H9 (cell line): Measurements from ENCODE around the gene AK5. TPM values are rescaled to one million over a fixed set of nuclear protein-coding genes. Genes with fewer than 3 reads are reported as not detected.

Experiments
- DNase-seq: peaks from one replicate; pipeline ENCODE4 v3.0.0-alpha.2; 2017
- H2AFZ ChIP-seq: one replicate; pipeline ENCODE4 v1.6.1; 2013; ENCODE audit warnings: mild to moderate bottlenecking, low read length, control low read depth, moderate library complexity
- H2AK5ac ChIP-seq: 2 replicates; pipeline ENCODE4 v1.6.1; 2013; ENCODE audit warnings: low read length, control low read depth, mixed read lengths; ENCODE audit not compliant: insufficient read length
- H2BK120ac ChIP-seq: one replicate; pipeline ENCODE4 v1.6.1; 2013; ENCODE audit warnings: low read depth, mild to moderate bottlenecking, low read length, control low read depth, inconsistent platforms; ENCODE audit not compliant: poor library complexity, severe bottlenecking
- H2BK12ac ChIP-seq: 2 replicates; pipeline ENCODE4 v1.6.1; 2013; ENCODE audit warnings: low read length, control low read depth, mixed read lengths, low read depth; ENCODE audit not compliant: insufficient read length
- H2BK15ac ChIP-seq: 2 replicates; pipeline ENCODE4 v1.6.1; 2013; ENCODE audit warnings: low read depth, low read length, control low read depth
- H2BK20ac ChIP-seq: one replicate; pipeline ENCODE4 v1.6.1; 2013; ENCODE audit warnings: low read depth, mild to moderate bottlenecking, low read length, control low read depth, inconsistent platforms; ENCODE audit not compliant: poor library complexity, severe bottlenecking
- H2BK5ac ChIP-seq: 2 replicates; pipeline ENCODE4 v1.6.1; 2013; ENCODE audit warnings: low read length, control low read depth, mixed read lengths; ENCODE audit not compliant: insufficient read length
- H3K14ac ChIP-seq: 2 replicates; pipeline ENCODE4 v1.6.1; 2013; ENCODE audit warnings: low read length, control low read depth; ENCODE audit not compliant: insufficient read depth
- H3K18ac ChIP-seq: 2 replicates; pipeline ENCODE4 v1.6.1; 2013; ENCODE audit warnings: low read depth, mild to moderate bottlenecking, mixed read lengths, low read length, control low read depth; ENCODE audit not compliant: insufficient read length
- H3K23ac ChIP-seq: 2 replicates; pipeline ENCODE4 v1.6.1; 2013; ENCODE audit warnings: low read length, control low read depth, mixed read lengths, low read depth; ENCODE audit not compliant: insufficient read length
- H3K23me2 ChIP-seq: 2 replicates; pipeline ENCODE4 v1.6.1; 2013; ENCODE audit warnings: low read depth, mild to moderate bottlenecking, mixed read lengths, low read length, control low read depth; ENCODE audit not compliant: insufficient read length, poor library complexity, severe bottlenecking
- H3K27ac ChIP-seq: 2 replicates; pipeline ENCODE4 v1.5.1; 2013; ENCODE audit warnings: low read length, control low read depth, mixed read lengths, low read depth; ENCODE audit not compliant: insufficient read length
- H3K27me3 ChIP-seq: 2 replicates; pipeline ENCODE4 v1.6.1; 2013; ENCODE audit warnings: low read length, control low read depth, inconsistent platforms; ENCODE audit not compliant: insufficient read depth
- H3K4ac ChIP-seq: 2 replicates; pipeline ENCODE4 v1.6.1; 2013; ENCODE audit warnings: low read depth, mild to moderate bottlenecking, control low read depth, inconsistent platforms, low read length, moderate library complexity
- H3K4me1 ChIP-seq: 2 replicates; pipeline ENCODE4 v1.6.1; 2013; ENCODE audit warnings: low read length, control low read depth, inconsistent platforms; ENCODE audit not compliant: insufficient read depth
- H3K4me2 ChIP-seq: 2 replicates; pipeline ENCODE4 v1.6.1; 2013; ENCODE audit warnings: low read length, control low read depth, mixed read lengths; ENCODE audit not compliant: insufficient read length, insufficient read depth
- H3K56ac ChIP-seq: 2 replicates; pipeline ENCODE4 v1.6.1; 2013; ENCODE audit warnings: low read depth, mild to moderate bottlenecking, mixed read lengths, low read length, control low read depth; ENCODE audit not compliant: insufficient read length
- H3K79me1 ChIP-seq: 2 replicates; pipeline ENCODE4 v1.6.1; 2013; ENCODE audit warnings: low read depth, mild to moderate bottlenecking, moderate library complexity, low read length, control low read depth, inconsistent platforms; ENCODE audit not compliant: insufficient read depth, poor library complexity, severe bottlenecking
- H3K79me2 ChIP-seq: 2 replicates; pipeline ENCODE4 v1.6.1; 2013; ENCODE audit warnings: low read length, control low read depth, inconsistent platforms; ENCODE audit not compliant: insufficient read depth
- H3K9ac ChIP-seq: 2 replicates; pipeline ENCODE4 v1.6.1; 2013; ENCODE audit warnings: low read length, control low read depth, mixed read lengths; ENCODE audit not compliant: insufficient read length; ENCODE audit errors: extremely low read depth
- H3K9me3 ChIP-seq: one replicate; pipeline ENCODE4 v1.6.1; 2013; ENCODE audit warnings: low read depth, low read length, inconsistent platforms; ENCODE audit not compliant: control insufficient read depth
- H3T11ph ChIP-seq: one replicate; pipeline ENCODE4 v1.6.1; 2013; ENCODE audit warnings: mild to moderate bottlenecking, low read length, control low read depth, inconsistent platforms
- H4K20me1 ChIP-seq: one replicate; pipeline ENCODE4 v1.6.1; 2013; ENCODE audit not compliant: control insufficient read depth, insufficient read length, insufficient read depth
- H4K5ac ChIP-seq: 2 replicates; pipeline ENCODE4 v1.6.1; 2013; ENCODE audit warnings: low read depth, mild to moderate bottlenecking, mixed read lengths, low read length, control low read depth; ENCODE audit not compliant: insufficient read length
- H4K8ac ChIP-seq: replicated peaks from 2 replicates; pipeline ENCODE4 v1.6.1; 2013; ENCODE audit warnings: low read length, control low read depth, mixed read lengths, low read depth; ENCODE audit not compliant: insufficient read length
- H4K91ac ChIP-seq: 2 replicates; pipeline ENCODE4 v1.6.1; 2013; ENCODE audit warnings: low read depth, mild to moderate bottlenecking, moderate library complexity, mixed read lengths, low read length, control low read depth; ENCODE audit not compliant: insufficient read length
- H3K27ac Mint-ChIP-seq, 3 experiments: 2 replicates in 2 of 3; 3 replicates in 1 of 3; pipeline ENCODE4 v1.8.0; 2020 to 2021; ENCODE audit warnings: mixed read lengths in 3 of 3, mild to moderate bottlenecking in 1 of 3, moderate library complexity in 1 of 3
- H3K27me3 Mint-ChIP-seq: 2 replicates; pipeline ENCODE4 v1.8.0; 2021; ENCODE audit warnings: low read depth, mild to moderate bottlenecking, moderate library complexity, mixed read lengths
- H3K36me3 Mint-ChIP-seq, 3 experiments: 2 replicates in 2 of 3; 3 replicates in 1 of 3; pipeline ENCODE4 v1.8.0; 2020 to 2021; ENCODE audit warnings: low read depth in 3 of 3, mixed read lengths in 3 of 3; ENCODE audit not compliant: insufficient read depth in 1 of 3
- H3K4me1 Mint-ChIP-seq, 2 experiments: 2 replicates each; pipeline ENCODE4 v1.8.0; 2020; ENCODE audit warnings: mixed read lengths in 2 of 2
- H3K4me3 Mint-ChIP-seq, 2 experiments: 2 replicates in 1 of 2; 3 replicates in 1 of 2; pipeline ENCODE4 v1.8.0; 2020 to 2021; ENCODE audit warnings: mild to moderate bottlenecking in 2 of 2, mixed read lengths in 2 of 2, moderate library complexity in 1 of 2
- H3K9me3 Mint-ChIP-seq, 2 experiments: 2 replicates in 1 of 2; 3 replicates in 1 of 2; pipeline ENCODE4 v1.8.0; 2020; ENCODE audit warnings: mild to moderate bottlenecking in 2 of 2, mixed read lengths in 2 of 2, moderate library complexity in 1 of 2
- CTCF ChIP-seq: fragments of 200-600 bp; sonication (generic); conservative IDR thresholded peaks from 3 replicates; pipeline ENCODE4 v1.8.0; 2021; ENCODE audit warnings: antibody characterized with exemption, mild to moderate bottlenecking
- whole genome bisulfite sequencing: extraction: QIAGEN DNeasy Blood & Tissue Kit; methylation state at CpG from one replicate; pipeline ENCODE4 v1.1.7; 2013; ENCODE audit warnings: missing lambda C conversion rate, low lambda C conversion rate, mixed read lengths; ENCODE audit not compliant: insufficient read length; ENCODE audit errors: extremely low coverage; 5-methylcytosine and 5-hydroxymethylcytosine counted together
- total RNA-seq: library from RNA; stranded (reverse); gene quantifications from 2 replicates; pipeline ENCODE4 v1.2.1, GENCODE V29; 2021

The AK5 gene
- total RNA-seq, 1 experiment from 2014 or later, result 2.5 TPM

- no peak overlapping the region for H3K18ac ChIP-seq
- Mint-ChIP-seq H3K4me3 (no peak overlapping the region), H3K36me3 (no peaks in the 10 kb centered on the region)
Observed at GRCh38 chr1:77341195-77341594, 59.4 kb downstream of the AK5 start.

More at GRCh38 chr1:77341195-77341594, 59.4 kb downstream of the AK5 start:
- Histone ChIP-seq H4K91ac (no peak overlapping the region), H4K20me1 (no peaks in the 10 kb centered on the region), H3K14ac (no peak overlapping the region), H3K56ac (no peak overlapping the region), H3K79me2 (no peaks in the 10 kb centered on the region), H3K4me2 (no peak overlapping the region), H2BK20ac (no peak overlapping the region), H2BK15ac (no peak overlapping the region), H2BK12ac (no peak overlapping the region), H3K27me3 (no peaks in the 10 kb centered on the region), H3K9me3 (no peaks in the 10 kb centered on the region), H3T11ph (no peak overlapping the region), H4K5ac (no peak overlapping the region), H3K4me1 (no peaks in the 10 kb centered on the region), H3K4ac (no peak overlapping the region), H3K23ac (no peak overlapping the region), H3K9ac (no peak overlapping the region), H2BK5ac (no peak overlapping the region), H4K8ac (no peak overlapping the region), H2BK120ac (no peak overlapping the region), H3K27ac (no peak overlapping the region), H2AFZ (no peak overlapping the region), H3K79me1 (no peaks in the 10 kb centered on the region), H2AK5ac (no peak overlapping the region), H3K23me2 (no peaks in the 10 kb centered on the region)
- Mint-ChIP-seq H3K4me1 (peaks cover 0 to 4% of the 10 kb centered on the region in 2 experiments; a peak in 2 of 4 replicates), H3K9me3 (no peaks in the 10 kb centered on the region), H3K27ac (no peak overlapping the region), H3K27me3 (no peaks in the 10 kb centered on the region)
- no CpG with 5 or more reads among the region's 4 CpGs for WGBS
- no peak for DNase-seq
- TF ChIP-seq CTCF, result no peak
